Left renal cortex interstitium (tissue), 4 donors: ENCODE measurements around the gene CXCL17. TPM values are rescaled to one million over a fixed set of nuclear protein-coding genes. Genes with fewer than 3 reads are reported as not detected.
A peak's percentile ranks its signal among the peaks of the same experiment; 100 is the strongest.

Source experiments
- DNase-seq, 4 donors: peaks; one replicate each; pipeline ENCODE4 v3.0.0-alpha.2; 2013; ENCODE audit warnings: low read depth in 4 of 4, low spot score in 2 of 4, missing footprints in 1 of 4
- polyA plus RNA-seq, 4 donors: library from polyadenylated mRNA; unstranded; fragments of 120-200 nt; gene quantifications; one replicate each; pipeline ENCODE4 v1.2.1, GENCODE V29; 2013; ENCODE audit not compliant: insufficient read length in 4 of 4

The CXCL17 gene
- polyA plus RNA-seq, 4 donors: 0.16 to 0.24 (median 0.20) TPM; not detected in 1

GRCh38 chr19:42426643-42427042 lies 16.1 kb downstream of the CXCL17 start:
- DNase-seq: no peak

DNA sequence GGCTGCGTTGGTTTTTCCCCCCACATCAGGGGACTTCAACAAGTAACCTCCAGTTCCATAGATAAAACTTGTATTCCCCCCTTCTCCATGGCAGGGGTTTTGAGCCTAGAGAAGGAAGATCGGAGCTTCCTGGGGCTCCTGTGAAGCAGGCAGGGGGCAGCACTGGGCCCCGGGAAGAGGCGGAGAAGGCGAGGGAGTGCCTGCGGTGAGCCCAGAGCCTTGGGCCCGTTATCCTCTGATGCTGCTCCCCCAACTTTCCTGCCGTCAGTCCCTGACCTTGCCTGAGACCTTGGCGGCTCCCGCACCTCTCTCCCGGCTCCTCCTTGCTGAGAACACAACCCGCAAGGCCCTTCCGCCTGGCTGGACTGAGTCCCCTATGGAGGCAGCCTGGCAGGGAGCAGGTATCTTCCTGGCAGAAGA lies 18.0 kb downstream of the CXCL17 start:
- no peak for DNase-seq

GRCh38 chr19:42424345-42424707 lies 18.4 kb downstream of the CXCL17 start:
- DNase-seq: no peak

DNA sequence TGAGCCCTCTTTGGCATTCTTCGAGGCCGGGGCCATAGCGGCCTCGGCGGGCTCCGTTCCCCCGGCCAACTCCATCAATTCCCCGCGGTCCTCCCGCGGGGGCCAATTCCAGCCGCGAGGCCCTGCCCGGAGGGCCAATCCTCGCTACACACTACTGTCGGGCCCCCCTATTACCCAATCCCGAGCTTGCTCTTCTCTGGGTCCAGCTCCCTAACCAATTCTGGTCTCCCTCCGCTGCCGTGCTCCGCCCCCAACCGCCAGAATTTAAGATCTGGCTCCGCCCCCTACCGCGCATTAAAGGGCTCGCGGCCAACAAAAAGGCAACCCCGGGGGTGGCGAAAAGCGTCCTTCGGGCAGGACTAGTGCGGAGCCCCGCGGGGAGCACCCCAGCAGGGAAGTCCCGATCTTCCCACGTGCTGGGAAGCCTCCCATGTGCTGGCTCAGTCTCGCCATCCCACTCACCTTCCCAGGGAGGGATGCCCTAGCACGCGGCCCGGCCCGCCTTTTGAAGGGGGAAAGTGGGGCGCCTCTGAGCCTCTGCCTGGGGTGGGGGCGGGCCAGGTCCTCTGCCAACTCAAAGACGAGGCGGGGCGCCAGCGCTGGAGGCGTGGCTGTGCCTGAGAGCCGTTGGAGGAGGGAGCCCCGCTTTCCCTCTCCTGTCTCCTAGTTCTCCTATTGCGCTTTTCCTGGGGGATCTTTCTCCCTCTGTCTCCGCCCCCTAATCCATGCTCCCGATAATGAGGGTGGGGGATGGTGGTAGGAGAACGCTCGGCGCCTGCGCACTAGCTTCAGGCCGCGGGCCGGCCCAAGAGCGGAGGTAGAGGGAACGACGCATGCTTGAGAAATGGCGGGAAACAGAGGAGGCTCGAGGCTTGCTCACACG lies 19.0 kb downstream of the CXCL17 start:
- peak in 3 of 4 donors; percentile 84 to 96 (median 89) for DNase-seq

DNA sequence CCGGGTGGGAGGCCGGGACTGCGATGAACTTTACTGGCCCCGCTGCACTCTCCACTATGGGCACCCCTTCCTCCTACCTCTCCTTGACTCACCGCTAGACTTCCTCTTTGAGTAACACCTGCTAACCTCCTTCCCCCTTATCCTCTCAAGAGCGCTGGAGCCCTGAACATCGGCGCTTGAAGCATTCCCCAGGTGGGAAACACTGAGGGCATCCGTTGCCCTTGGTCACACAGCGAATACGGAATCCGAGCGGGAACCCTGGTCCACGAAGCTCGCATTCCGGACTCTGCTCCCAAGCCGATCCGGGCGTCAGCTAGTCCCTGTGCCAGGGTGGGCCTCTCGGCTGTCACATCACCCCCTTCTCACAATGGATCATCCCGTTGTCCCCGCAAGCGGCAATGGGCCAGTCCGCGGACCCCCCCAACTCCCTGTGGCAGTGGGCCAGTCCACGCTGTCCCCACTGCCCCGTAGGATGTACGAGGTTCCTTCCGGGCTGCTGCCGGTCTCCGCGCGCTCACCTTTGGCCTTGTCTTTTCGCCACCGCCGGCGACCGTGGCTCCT lies 19.8 kb downstream of the CXCL17 start:
- DNase-seq: peak in 2 of 4 donors; percentile 47 to 59

GRCh38 chr19:42422092-42422900 lies 20.4 kb downstream of the CXCL17 start:
- no peak for DNase-seq

GRCh38 chr19:42421591-42422031 lies 21.1 kb downstream of the CXCL17 start:
- no peak for DNase-seq

DNA sequence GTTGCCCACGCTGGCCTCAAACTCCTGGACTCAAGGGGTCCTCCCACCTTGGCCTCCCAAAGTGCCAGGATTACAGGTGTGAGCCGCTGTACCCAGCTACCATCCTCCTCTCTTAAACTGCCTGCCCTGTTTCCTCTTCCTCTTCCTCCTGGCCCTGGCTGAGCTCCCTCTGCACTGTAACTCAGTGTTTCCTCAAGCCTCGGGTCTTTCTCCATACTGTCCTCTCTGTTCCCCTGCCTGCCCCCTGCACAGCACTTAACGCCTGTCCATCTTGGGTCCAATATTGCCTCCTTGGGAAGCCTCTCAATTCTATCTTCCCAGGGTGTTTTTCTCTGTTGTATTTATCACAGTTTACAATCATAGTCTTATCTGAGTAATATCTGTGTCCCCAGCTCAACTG lies 21.6 kb downstream of the CXCL17 start:
- DNase-seq: no peak

DNA sequence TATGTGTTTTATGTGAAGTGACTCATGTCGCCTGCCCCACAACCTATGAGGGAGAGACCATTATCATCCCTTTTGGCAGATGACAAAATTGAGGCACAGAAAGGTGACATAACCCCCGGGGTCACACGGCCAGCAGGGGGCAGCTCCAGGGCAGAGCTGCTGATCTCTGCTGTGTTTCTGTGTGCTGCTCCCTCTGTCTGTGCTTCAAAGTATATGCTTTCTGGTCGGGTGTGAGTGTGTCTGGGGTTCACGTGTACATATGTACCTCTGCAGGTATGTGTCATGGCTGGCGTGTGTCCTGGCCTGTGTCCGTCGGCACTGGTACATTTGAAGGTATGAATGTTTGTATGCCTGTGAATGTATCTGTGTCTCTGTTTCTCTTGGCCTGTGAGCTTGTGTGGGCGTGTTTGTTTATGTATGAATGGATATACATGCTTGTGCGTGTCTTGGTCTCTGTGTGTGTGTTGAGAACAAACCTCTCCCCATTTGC lies 22.6 kb downstream of the CXCL17 start:
- no peak for DNase-seq

DNA sequence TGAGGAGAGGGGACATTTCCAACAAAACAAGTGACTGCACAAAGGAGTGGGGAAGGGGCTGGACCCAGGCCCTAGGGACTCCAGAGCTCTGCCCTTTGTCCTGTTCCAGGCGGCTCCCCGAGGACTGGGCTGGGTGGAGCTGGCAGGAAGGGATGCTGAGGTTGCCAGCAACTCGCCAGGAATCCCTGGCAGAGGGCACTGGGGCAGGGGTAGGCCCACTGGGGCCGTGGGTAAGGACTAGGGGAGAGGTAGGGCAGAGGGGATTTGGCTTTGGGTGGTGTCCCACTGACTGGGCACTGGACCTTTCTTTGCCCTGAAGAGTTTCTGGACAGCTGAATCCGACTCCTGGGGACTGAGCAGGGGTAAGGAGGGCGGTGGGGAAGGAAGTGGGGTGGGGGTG lies 23.4 kb downstream of the CXCL17 start:
- no peak for DNase-seq

DNA sequence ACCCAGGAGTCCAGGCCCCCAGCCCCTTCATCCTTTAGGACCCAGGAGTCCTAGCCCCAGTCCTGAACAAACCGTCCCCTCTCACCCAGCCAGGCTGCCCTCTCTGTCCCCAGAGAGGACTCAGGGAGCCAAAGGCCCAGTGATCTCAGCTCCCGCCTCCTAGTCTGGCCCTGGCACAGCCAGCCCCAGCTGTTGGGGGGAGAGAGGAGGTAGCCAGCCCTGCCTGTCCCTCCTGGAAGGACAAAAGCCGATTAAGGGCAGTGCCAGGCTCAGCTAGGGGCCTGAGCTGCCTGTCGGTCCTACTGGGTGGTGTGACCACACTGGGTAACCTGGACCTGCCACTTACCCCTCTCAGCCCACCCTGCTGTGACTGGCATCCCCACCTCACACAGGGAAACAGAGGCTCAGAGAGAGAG lies 30.1 kb downstream of the CXCL17 start:
- DNase-seq: no peak

GRCh38 chr19:42412227-42412626 lies 30.5 kb downstream of the CXCL17 start:
- no peak for DNase-seq

DNA sequence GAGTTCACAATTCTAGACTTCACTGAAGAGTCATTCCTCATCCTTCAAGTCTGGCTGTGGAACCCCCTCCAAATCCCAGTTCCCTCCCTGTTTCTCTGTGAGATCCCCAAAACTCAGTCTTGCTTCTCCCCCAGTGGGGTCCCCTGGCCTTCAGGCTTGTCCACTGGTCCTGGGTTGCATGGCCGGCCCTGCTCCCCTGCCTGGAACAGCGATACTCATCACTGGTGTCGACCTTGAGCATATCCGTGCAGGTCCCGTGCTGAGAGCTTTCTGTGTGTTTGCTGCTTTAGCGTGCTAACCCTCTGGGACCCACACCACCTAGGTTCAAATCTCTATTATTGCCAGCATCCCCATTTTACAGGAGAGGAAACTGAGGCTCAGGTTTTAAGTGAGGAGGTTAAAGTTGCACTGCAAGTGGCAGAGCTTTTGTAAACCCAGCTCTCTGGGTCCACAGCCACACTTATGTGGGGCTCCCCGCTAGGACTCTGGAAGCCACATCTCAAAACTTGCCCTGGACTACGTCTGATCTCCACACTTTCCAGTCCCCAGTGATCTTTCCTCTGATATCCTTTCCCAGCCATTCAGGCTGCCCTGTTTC lies 31.1 kb downstream of the CXCL17 start:
- DNase-seq: no peak

DNA sequence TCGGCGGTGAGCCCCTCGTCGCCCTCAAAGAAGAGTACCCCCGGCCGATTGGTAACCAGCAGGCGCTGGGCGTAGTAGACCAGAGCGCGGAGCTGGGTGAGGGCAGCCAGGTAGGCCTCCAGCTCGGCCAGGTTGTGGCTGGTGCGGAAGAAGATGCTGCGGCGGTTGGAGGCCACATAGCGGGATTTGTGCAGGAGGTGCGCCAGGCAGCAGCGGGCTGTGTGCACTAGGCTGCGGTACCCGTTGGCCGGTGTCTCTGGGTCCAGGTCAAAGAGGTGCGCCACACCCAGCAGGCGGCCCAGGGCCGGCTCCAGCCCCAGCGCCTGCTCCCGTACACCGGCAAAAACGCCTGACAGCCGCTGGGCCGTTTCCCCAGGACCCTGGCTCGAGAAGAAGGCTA lies 32.4 kb downstream of the CXCL17 start:
- DNase-seq: no peak

DNA sequence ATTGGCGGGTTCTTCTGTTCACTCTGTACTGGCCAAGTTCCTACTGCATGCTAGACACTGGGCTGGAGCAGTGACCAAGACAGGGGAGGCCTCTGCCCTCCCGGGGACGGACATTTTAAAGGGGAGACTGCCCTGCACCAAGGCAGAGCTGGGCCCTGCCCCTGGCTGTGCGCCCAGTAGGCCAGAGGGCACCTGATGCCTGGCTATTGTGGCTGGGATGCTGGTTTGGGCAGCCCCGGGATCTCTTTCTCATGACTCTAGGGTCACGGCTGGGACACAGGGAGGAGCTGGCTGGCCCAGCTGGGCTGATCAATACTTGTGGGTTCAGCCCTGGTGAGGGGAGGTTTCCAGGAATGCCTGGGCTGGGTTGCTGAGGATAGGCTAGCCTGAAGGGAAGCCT lies 33.3 kb downstream of the CXCL17 start:
- no peak for DNase-seq

- no peak for DNase-seq
Measured at GRCh38 chr19:42407816-42408175, 35.0 kb downstream of the CXCL17 start.

GRCh38 chr19:42407085-42407815 lies 35.5 kb downstream of the CXCL17 start:
- DNase-seq: no peak

DNA sequence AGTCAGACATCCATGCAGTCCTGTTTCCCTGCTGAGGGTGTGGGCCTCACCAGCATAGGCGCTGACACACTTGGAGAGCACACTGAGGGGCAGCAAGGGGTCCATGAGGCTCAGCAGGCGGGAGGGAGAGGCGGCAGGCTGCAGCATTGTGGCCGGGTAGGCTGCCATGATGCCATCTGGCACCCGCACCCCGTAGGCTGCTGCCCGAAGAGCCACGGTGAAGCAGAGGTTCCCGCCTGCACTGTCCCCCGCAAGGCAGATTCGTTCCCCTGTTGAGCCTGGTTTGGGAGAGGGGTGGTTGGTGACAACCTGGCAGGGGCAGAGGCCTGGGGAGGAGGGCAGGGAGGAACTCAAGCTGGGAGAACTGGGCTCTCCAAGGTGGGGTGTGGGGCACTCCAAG lies 36.6 kb downstream of the CXCL17 start:
- no peak for DNase-seq

- DNase-seq: no peak
Measured at GRCh38 chr19:42403586-42403985, 39.2 kb downstream of the CXCL17 start.
